IPS DF 19.7 (cell line): ENCODE results near the gene BSN.
"Not testable (repeated sequence)": the region's sequence is repeated elsewhere in the genome, so short reads cannot be mapped to it uniquely, and the experiment has no call there.

Experiments
- DNase-seq: peaks from one replicate; pipeline ENCODE4 v3.0.0-alpha.2; 2013; ENCODE audit warnings: low read depth, low spot score

BSN gene

DNA sequence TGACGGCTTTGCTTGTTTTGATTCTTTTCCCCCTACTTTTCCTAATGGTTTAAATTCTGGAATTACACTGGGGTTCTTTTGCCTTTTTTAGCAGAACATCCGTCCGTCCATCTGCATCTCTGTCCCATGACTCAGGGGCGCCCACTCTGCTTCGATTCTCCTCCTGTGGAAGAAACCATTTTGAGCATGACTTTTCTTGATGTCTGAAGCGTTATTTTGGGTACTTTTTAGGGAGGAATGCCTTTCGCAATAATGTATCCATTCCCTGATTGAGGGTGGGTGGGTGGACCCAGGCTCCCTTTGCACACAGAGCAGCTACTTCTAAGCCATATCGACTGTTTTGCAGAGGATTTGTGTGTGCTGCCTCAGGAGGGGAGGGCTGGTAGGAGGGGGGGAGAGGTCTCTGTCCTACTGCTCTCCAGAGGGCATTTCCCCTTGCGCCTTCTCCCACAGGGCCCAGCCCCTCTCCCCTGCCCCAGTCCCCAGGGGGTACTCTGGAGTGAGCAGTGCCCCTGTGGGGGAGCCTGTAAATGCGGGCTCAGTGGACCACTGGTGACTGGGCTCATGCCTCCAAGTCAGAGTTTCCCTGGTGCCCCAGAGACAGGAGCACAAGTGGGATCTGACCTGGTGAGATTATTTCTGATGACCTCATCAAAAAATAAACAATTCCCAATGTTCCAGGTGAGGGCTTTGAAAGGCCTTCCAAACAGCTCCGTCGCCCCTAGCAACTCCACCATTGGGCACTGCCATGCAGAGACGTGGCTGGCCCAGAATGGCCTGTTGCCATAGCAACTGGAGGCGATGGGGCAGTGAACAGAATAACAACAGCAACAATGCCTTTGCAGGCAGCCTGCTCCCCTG, 19.5 kb upstream of the BSN start:
- DNase-seq: no peak

GRCh38 chr3:49535971-49536874, 18.1 kb upstream of the BSN start:
- DNase-seq: no peak

DNA sequence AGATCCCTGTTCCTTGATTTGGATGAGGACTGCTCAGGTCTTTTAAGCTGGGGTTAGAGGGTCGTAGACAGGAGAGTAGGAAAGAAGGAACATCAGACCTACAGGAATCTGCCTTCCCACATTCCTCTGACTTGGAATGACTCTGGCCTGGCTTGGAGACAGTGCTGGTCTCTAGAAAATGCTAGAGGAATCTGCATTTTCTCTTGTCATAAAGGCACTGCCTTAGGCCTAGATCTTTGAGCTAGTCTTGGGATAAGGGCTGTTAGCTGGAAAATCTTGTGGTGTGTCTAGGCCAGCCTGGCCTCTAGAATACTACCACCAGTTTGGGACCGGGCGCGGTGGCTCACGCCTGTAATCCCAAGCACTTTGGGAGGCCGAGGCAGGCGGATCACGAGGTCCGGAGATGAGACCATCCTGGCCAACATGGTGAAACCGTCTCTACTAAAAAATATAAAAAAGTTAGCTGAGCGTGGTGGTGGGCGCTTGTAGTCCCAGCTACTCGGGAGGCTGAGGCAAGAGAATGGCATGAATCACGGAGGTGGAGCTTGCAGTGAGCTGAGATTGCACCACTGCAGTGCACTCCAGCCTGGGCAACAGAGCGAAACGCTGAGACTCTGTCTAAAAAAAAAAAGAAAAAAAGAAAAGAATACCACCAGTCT, 17.3 kb upstream of the BSN start:
- DNase-seq: no peak

DNA sequence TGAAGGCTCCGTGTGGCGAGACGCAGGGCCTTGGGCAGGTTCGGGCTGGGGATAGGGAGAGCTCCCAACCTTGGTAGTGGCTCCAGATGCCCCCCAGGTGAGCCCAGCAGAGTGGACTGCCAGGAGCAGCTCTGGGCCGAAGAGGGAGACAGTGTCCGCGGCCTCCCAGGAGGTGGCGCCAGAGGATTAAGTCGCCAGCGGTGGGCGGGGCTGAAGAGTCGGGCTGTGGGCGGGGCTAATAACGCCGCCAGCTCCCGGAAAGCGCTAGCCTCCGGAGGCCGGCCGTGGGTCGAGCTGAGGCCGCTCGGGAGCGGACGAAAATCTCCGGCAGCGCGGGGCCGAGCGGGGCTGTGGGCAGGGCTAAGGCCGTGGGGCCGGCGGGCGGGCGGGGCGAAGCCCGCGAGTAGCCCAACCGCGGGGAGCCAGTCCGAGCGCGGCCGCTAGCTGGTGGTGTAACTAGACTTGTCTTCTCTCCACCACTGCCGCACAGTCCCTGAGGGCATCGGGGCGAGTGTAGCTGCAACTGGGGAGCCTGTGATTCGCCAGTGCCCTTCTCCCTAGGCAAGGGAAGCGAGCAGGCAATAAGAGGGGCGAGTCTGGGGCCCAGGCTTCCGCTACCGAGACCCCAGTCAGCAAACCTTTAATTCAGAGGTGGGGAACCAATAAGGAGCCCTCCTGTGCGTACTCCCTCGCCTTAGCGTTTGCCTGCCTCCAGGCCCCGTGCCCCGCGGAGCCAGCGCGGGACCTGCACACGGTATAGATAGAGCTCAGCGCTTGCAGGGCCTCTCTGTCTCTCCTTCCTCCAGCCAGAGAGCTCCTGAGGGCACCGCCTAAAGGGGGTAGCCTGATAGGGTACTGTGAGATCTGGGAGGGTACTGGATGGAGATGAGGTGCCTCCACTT, 14.4 kb upstream of the BSN start:
- no peak for DNase-seq

GRCh38 chr3:49552087-49552486, 2.2 kb upstream of the BSN start:
- no peak for DNase-seq

GRCh38 chr3:49553324-49553691, 969 bp upstream of the BSN start:
- no peak for DNase-seq

DNA sequence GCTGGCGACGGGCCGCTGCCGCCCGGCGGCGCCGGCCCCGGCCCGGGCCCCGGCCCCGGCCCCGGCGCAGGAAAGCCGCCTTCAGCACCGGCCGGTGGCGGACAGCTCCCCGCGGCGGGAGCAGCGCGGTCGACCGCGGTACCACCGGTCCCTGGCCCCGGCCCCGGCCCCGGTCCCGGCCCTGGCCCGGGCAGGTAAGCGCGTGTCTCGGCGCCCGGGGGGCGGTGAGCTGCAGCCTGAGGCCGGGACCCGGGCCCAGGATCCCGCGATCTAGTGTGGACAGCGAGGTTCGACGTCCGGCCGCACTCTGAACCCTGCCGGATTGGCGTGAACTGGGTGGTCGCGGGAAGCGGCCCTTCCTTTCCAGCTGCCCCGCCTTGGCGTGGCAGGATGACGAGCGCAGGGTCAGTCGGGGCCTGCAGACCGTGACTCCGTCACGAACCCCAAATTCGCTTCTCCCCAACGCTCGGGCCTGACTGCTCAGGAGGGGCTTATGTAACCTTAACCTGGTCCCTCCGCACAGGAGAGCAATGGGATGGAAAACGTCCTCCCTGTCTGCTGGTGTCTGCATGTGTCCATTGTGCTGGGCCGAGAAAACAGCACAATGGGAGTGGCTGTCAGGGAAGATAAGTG, 472 bp downstream of the BSN start:
- DNase-seq: no peak

DNA sequence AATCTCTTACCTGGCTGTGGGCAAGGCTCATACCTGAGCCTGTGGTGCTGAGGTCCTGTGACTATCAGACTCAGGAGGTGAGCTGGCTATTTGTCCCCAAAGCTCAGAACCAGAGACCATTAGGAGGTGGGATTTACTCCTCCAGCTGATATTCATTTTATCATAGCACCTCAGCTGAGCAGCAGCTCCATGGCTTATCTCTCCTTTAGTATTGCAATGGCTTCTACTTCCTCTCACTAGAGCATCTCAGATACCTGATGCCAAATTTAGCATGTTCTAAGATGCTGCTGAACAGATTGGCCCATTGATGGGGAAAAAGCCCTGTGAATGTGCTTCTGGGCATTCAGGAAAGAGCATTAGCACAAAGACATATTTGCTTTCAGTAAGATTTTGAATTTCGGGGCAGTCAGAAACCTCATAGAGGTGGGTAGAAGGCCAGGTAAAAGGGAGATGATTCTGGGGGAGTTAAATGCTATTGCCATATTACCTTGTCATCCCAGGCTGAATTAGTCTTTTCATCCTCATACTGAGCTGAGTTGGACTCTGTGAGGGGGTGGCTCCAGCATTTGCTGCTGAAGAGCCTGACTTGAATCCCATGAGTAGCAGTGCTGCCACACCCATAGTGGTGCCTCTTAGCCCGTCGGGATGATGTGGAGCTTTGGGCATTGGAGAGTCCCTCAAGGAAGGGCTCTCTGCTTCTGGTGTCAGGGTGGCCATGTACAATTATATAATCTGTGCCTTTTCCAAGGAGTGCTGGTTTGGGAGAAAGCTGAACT, 2.4 kb downstream of the BSN start:
- DNase-seq: no peak

DNA sequence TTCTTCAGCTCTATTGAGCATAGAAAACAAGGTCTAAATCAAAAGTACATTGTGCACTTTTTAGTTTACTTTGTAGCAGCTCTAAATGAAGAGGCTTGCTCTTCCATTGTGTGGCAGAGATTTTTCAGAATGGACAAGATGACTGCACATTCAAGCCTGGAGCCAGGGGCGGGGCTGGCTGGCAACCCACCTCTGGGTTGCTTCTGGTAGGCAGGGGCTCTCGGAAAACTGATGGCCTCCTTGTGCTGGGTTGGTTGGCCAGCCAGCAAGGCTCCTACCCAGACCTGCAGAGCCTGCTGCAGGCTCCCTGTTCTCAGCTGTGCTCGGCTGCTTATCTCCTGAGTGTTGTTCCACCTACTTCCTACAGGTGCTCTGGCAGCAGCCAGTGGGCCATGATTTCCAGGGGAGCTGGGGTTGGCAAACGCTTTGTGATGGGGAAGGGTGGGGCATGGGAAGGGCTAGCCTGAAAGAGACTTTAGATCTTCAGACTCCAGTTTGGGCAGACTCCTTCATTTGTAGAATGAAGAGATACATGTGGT, 8.8 kb downstream of the BSN start:
- no peak for DNase-seq

- DNase-seq: no peak
These were observed 9.5 kb downstream of the BSN start for GRCh38 chr3:49563766-49564165.

- no peak for DNase-seq
These were observed 12.0 kb downstream of the BSN start for GRCh38 chr3:49566312-49566711.

- no peak for DNase-seq
These were observed 13.1 kb downstream of the BSN start for GRCh38 chr3:49567406-49567805.

GRCh38 chr3:49568965-49569364, 14.7 kb downstream of the BSN start:
- DNase-seq: no peak

DNA sequence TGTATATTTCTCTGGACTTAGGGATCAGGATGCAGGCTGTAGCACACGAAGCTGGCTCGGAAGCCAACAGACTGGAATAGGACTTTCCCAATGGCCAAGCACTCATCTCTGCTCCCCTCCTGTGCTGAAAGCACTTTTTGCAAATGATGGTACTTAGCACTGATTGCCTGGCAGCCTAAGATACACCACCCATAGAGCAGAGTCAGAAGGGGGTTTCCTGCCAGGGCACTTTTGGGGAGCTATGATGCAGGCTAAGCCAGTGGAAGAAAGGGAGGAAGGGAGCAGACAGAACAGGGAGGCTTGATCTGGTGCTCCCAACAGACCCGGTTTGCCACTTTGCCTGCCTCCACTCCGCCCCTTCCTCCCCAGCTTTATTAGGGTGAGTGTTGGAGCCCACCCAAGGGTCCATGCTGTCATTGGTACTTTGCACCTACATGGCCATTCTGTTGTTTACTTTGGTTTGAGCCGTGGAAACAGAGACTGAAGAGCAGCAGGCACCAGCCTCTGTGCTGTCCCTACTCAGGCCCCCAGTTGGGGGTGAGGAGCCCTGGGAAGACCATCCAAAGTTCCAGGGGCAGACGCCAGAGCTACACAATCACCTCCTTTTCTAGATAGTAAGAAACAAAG, 15.9 kb downstream of the BSN start:
- no peak for DNase-seq

DNA sequence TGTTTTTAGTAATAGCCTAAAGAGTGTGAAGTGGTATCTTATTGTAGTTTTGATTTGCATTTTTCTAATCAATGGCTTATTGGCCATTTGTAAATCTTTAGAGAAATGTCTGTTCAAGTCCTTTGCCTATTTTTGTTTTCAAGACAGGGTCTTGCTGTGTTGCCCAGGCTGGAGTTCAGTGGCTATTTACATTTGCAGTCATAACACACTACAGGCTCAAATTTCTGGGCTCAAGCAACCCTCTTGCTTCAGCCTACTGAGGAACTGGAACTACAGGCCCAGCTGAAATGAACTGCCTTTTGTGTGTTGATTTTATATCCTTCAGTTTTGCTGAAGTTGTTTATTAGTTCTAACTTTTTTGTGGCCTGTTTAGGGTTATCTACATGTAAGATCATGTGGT, 27.9 kb downstream of the BSN start:
- no peak for DNase-seq

DNA sequence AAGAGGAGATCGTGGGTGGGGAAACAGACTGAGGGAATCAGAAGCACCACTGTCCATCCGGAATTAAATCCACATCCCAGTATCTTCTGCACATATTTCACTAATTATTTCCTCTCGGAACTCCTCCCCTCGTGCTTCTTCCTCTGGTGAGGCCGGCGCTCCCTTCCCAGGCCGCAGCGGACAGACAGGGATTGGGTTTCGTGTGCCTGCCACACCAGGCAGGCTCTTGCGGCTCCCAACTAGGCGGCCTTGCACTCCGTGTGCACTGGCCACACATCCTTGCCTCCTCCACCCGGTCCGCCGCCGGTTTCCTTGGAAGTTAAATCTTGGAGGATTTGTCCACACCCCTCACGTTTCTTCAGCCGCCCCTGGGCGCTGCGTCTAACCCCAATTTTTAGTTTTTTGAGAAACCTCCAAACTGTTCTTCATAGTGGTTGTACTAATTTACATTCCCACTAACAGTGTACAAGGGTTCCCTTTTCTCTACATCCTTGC, 31.0 kb downstream of the BSN start:
- DNase-seq: not testable (repeated sequence)

DNA sequence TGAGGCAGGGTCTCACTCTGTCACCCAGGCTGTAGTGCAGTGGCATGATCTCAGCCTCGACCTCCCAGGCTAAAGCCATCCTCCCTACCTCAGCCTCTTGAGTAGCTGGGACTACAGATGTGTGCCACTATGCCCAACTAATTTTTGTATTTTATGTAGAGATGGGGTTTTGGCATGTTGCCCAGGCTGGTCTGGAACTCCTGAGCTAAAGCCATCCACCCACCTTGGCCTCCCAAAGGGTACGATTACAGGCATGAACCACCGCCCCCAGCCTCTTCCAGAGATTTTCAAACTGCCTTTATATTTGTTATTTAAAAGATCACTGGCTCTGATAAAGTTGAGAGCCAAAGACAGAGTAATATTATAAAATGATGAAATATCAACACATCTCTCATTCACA, 37.3 kb downstream of the BSN start:
- DNase-seq: no peak

DNA sequence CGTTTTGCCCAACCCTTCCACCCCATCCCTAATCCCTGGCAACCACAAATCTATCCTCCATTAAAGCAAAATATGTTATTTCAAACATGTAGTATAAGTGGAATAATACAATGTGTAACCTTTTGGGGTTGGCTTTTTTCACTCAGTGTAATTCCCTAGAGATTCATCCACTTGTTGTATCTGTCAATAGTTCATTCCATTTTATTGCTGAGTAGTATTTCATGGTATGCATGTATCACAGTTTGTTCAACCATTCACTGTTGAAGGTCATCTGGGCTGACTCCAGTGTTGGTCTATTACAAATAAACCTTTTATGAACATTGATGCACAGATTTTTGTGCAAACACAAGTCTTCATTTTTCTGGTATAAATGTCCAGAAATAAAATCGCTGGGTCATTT, 38.8 kb downstream of the BSN start:
- no peak for DNase-seq

- DNase-seq: no peak
These were observed 46.5 kb downstream of the BSN start for GRCh38 chr3:49600781-49601180.
